SW 1271 (cell line): ENCODE measurements around the gene SP110.

Experiments used
- DNase-seq, 2 experiments: peaks; one replicate each; lab custom pipeline; 2025; lab: John Stamatoyannopoulos, UW

The SP110 gene

GRCh38 chr2:230170532-230170931 is 49.3 kb downstream of the SP110 start:
- no peak for DNase-seq

- DNase-seq, result no peak
Observed at GRCh38 chr2:230166557-230167170, 53.1 kb downstream of the SP110 start.

GRCh38 chr2:230164139-230164538 is 55.6 kb downstream of the SP110 start:
- DNase-seq, result no peak

DNA sequence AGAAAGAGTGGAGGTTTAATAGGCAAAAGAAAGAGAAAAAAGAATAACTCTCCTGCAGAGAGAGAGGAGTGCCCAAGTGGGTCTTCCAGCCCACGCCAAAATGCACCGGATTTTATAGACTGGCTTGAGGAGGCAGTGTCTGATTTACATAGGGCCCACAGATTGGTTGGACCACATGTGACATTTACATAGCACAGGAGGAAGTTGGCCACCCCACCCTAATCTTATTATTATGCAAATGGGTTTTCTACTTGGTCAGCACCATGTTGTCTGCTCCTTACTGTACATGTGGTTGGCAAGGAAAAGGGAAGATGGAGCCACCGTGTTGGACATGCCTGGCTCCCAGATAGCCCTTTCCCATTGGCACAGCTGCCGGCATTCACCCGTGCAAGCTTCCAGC is 56.8 kb downstream of the SP110 start:
- DNase-seq, result no peak

DNA sequence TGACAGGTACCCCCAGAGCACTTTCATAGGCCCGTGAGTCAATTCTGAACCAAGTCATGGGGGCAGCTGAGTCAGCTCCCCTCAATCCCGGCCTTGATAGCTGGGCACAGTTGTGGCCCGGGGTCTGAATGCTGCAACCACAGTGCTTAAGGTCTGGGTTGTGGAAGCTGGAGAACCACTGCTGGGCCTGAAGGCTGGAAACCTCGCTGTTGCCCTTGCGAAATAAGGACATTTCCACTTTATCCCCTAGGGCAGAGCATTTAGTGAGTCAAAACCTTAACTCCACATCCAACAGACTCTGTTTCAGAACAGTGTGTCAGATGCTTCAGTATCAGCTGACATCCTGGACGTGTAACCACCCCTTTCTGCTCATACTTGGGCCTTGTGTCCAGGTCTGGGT is 58.6 kb downstream of the SP110 start:
- DNase-seq, result no peak

- DNase-seq, result peak; percentile 20 to 30
Observed at GRCh38 chr2:230160112-230160660, 59.6 kb downstream of the SP110 start.

DNA sequence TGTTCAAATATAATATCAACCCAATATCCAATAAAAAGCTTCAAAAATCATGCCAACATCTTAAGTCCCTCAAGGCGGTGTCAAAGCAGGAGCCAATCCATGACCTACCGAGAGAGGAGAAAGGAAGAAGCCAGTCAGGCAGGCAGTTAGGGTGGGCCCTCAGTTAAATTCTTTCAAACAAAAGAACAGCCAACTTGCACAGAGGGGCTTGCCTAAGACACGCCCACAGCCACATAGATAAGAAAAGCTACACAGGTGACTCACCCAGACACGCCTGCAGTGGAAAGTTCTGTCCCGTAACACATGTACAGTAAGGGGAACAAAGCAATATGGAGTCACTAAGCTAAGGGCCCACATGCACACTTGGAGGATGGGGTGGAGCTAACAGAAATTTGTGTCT is 61.3 kb downstream of the SP110 start:
- no peak for DNase-seq

DNA sequence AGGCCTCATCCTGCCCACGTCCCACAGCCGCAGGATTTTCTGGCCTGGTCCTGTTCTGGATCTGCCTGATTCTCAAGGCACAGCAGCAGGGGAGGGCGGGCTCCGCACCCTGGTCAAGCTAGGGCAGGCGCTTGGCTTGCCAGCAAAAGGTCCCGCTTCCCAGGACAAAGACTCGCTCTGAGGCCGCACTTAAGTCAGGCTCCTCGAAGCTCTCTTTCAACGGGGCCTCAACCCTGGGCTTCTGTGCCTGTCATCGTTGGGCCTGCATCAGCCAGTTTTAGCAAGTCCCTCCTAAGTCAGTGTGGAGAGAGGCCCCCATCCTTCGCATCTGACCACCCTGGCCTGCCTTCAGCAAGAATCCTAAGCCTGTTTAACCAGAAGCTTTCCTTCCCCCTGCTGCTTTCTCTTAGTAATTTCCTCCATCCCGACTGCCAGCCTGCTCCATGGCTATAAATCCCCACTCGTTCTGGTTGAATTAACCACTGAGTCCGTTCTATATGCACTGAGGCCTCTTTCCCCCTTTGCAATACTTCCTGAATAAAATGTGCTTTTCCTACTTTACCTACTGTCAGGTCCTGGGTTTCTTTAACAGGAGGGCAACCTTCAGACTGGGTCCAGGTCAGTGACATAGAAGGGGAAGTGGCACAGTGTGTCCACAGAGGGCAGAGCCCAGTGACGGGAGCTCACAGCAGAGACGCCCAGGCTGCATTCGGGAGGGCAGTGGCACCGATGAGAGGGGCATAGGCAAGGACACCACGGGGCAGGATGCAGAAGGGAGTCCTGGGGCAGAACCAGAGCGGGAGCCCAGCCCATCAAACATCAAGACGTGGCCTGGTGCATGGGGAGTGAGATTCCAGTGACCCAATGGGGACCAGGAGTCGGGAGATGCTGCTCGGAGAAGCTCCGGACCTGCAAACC is 62.7 kb downstream of the SP110 start:
- no peak for DNase-seq

GRCh38 chr2:230155359-230155758 is 64.4 kb downstream of the SP110 start:
- DNase-seq, result no peak

- DNase-seq, result no peak
Observed at GRCh38 chr2:230153390-230153976, 66.3 kb downstream of the SP110 start.

DNA sequence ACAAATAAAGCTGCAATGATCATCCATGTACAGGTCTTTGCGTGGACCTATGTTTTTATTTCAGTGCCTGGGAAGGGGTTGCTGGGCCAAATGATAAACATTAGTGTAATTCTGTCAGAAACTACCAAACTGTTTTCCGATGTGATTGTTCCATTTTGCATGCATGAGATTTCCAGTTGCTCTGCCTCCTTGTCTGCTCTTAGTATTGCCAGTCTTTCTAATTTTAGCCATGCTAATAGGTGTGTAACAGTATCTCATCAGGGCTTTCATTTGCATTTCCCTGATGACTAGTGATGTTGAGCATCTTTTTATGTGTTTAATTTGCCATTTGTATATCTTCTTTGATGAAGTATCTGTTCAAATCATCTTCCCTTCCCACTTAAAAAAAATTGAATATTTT is 67.5 kb downstream of the SP110 start:
- no peak for DNase-seq

- DNase-seq, result no peak
Observed at GRCh38 chr2:230144355-230144754, 75.4 kb downstream of the SP110 start.

GRCh38 chr2:230140667-230141066 is 79.1 kb downstream of the SP110 start:
- no peak for DNase-seq

DNA sequence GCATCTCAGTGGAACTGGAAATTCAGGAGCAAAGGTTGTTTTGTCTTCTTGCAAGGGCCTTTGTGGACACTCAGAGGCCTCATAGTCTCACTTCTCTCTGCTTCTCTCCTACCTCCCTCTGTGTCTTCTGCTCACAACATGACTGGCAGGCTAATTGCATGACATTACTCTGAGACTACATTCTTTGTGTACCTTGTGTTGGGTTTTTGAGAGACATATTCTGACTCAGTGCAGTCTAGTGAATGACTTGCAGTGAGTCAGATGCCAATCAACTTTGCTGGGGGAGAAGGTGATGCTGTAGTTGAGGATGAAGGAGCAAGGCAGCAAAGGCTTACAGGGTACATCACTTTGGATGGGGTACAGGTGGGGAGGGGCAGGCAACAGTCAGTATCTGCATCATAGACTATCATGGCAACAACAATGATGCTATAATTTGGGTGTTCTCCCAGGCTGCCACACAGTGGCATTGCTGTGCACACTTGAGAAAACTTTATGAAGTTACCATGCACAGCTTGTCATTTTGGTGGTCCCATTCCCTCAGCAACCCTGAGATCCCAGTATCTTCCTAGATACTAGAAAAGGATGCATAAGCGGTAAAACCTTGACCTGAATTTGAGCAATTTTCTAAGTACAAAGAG is 81.8 kb downstream of the SP110 start:
- DNase-seq, result no peak

DNA sequence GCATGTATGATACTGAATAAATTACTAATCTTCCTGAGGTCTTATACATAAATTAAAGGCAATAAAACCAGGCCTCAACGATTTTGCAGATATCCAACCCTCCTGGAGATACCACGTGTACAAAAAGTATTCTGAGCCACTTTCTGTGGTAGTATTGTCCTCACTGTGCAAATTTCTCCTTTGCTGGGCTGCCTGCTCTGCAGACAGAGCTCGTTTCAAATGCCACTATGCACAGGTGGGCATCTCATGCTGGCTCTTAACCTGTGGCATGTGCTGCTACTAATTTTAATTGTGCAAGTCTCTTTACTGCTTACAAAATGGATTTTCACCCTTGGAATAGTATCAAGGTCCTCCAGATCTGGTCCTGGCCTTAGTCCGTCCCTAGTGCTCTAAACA is 84.7 kb downstream of the SP110 start:
- DNase-seq, result no peak

DNA sequence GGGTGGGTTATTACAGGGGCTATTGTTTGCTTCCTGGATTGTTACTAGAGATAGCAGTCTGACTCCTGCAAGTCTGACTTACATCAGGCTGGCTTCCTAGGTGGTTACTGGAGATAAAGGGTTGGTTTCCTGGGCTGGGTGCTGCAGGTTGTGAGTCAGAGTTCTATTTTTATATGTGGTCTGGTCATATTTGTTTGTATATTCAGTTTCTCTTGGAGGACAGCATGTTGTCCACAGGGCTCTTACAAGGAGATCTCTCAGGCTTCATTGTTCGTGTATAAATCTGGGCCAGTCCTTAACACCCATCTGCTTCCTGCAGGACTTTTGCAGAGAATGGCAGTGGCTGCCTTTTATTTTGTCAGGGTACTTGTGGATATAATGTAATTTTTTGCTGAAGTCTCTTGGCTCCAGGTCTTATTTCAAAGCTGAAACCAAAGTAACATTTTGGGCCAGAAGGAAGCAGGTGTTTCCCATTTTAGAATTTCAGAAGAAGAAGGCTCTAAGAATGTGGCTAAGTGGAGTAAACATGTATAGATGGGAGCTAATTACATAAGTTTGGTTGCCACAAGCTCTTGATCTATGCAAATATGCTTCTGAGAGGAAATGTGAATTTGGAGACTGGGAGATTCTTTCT is 85.2 kb downstream of the SP110 start:
- peak in 1 of 2 experiments; percentile 22 for DNase-seq

- DNase-seq, result no peak
Observed at GRCh38 chr2:230131366-230131765, 88.4 kb downstream of the SP110 start.

DNA sequence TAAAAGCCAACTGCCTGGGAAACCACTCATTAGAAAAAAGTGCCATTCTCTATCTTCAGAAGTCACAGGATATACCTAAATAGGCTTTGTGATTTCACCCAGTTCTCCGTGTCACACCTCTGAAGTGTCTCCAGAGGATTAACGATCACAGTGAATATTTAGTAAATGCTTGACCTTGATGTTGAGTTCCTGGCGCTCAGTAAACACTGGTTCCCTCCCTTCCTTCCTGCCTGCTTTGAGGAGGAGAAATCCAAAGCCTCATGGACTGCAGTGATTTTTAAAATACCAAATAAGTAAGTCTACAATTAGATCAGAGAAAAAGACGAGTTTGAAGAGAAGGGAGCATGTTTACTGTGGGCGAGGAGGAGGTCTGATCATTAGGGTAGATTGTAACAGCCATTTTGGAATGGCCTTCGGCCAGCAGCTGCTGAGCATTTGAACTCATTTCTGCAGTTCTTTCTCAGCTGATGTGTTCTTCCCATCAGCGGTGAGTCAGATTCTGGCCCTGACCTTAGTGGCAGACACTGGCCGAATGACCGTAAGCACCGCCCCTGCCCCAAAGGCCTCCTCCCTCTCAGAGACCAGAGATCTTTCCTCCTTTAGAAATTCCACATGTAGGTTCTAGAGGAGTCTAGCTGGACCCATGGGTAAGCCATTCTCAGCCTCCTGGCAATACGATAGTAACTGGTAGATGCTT is 89.0 kb downstream of the SP110 start:
- DNase-seq, result no peak

GRCh38 chr2:230129343-230129742 is 90.4 kb downstream of the SP110 start:
- DNase-seq, result no peak

DNA sequence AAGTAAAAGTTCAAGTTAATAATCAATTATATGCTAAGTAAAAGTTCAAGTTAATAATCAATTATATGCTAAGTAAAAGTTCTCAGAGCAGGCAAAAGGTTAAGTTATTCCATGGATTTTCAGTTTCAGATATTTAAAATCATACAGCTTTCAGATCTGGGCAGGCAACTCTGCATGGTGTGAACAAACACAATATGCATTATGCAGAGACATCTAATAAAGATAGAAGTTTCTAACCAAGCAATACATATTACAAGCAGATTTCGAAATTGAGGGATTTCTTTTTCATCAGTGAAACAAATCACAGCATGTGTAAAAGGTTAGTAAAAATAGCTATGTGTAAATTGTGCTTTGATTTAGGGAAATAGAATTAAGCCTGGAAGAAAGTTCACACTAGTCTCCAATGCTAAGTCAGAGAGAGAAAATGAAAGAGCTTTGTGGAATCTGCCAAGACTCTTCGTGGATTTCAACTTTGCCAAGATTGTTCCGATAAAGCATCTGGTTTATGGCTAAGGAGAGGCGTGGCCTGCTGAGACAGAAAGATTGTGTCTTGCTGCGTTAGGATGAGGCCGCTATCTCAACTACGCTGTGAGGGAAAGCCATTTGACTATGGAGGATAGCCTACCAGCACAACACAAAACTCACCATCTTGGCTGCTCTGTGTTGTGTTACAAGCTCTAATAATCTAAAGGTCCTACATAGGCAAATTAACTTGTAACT is 91.0 kb downstream of the SP110 start:
- no peak for DNase-seq

DNA sequence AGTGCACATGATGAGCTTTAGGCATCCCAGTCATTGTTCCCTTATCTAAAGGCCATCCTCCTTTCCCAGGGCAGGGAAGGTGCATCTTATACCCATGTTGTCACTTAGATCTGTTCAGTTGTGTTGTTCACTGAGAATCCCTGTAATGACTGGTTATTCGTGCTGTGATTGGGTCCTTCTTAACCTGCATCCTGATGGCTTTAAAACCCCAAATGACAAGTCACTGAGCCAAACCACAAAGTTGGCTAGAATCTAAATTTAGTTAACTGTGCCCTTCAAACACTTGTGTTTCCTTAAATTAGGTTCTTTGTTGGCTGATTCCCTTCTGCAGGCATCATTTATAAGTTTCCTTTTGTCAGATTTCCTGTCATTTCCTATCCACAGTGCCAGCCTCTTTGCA is 92.6 kb downstream of the SP110 start:
- no peak for DNase-seq
